Hindlimb muscle (tissue), 1 donor: ENCODE measurements around the gene PRR13. TPM values are rescaled to one million over a fixed set of nuclear protein-coding genes. Genes with fewer than 3 reads are reported as not detected.
"Not testable (repeated sequence)": the region's sequence is repeated elsewhere in the genome, so short reads cannot be mapped to it uniquely, and the experiment has no call there.

Experiments
- DNase-seq: peaks from one replicate; pipeline ENCODE4 v3.0.0-alpha.2; 2013
- polyA plus RNA-seq: library from polyadenylated mRNA; unstranded; fragments of 120-200 nt; gene quantifications from one replicate; pipeline ENCODE4 v1.2.1, GENCODE V29; 2013; ENCODE audit not compliant: insufficient read length

Gene PRR13
- polyA plus RNA-seq, 1 donor: 50.8 TPM

DNA sequence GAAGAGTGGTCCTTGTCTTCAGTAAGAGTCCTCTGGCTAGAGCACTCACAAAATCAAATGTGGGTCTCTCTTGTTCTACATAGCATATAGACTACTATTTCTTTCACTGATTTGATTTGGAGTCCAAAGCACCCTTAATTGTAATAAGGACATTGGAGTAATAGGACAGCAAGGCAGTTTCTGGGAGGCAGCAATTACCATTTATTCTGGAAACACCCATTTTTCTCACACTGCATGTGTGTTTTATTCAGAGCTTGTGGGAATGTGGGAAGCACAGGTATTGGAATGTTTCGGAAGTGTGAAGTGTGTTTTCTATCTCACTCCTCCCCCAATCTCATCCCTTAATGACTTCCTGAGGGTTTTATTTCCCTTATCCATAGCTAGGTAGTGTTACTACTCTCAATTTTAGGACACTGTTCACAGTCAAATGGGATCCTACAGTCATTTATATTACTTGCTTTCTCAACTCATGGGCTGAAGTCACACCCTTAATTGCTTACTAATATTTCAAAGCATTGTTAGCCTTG lies 30.6 kb downstream of the PRR13 start:
- no peak for DNase-seq

GRCh38 chr12:53474077-53474476 lies 32.5 kb downstream of the PRR13 start:
- DNase-seq: no peak

- no peak for DNase-seq
These were observed 33.3 kb downstream of the PRR13 start for GRCh38 chr12:53474819-53475218.

DNA sequence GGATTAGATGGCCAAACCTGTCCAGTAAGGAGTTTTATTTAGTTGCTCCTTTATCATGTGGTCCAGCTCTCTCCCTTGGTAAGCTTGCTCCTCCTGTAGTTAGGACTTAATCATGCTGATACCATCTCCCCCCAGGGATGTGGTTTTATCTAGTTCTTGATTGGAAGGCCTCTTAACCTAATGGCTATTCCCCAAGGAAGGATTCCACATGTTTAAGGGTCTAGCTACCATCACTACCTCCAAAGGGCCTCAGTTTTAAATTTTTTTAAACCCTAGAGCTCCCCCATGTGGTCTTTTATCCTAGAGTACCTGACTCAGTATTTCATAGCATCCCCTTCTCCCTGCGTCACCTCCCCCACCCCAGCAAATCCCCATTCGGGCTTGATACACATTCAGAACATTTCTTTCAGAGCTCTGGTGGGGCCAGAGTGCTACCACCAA lies 35.3 kb downstream of the PRR13 start:
- DNase-seq: no peak

GRCh38 chr12:53478865-53479264 lies 37.3 kb downstream of the PRR13 start:
- DNase-seq: no peak

DNA sequence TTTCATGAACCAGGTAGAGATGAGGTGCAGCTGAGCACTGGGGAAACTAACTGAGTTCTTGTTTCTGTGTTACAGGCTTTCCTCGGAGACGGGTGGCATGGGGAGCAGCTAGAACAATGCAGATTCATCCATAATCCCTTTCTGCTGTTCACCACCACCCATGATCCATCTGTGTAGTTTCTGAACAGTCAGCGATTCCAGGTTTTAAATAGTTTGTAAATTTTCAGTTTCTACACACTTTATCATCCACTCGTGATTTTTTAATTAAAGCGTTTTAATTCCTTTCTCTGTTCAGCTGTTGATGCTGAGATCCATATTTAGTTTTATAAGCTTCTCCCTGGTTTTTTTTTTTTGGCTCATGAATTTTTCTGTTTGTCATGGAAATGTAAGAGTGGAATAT lies 37.8 kb downstream of the PRR13 start:
- DNase-seq: no peak

GRCh38 chr12:53480491-53481442 lies 39.2 kb downstream of the PRR13 start:
- no peak for DNase-seq

GRCh38 chr12:53481458-53481857 lies 39.9 kb downstream of the PRR13 start:
- DNase-seq: not testable (repeated sequence)

DNA sequence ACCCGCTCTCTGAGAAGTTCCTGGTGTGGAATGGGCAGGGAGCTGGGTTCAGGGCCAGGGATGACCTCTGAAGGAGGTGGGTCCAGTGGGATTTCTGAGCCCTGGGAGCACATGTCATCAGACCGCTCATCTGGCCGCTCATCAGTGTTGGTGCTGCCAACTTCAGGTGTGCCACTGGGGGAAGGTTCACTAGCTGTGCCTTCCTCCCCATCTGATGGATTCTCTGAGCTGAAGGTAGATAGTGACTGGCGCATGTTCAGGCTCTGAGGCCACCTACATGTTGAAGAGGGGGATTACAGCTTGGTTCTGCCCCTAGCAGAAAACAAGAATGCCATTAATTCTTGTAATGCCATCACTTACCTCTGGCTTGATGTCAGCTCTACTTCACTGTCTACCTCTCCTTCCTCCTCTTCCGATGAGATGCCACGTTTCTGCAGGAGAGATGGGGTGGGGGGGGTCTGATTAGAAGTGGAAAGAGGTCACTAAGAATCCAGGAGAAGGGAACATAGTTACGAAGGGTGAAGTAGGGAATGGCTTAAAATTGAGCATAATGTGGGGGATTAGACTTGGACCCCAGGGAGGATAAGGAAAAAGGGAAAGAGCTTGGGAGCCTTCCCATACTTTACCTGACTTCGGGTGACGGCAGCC lies 40.5 kb downstream of the PRR13 start:
- no peak for DNase-seq

DNA sequence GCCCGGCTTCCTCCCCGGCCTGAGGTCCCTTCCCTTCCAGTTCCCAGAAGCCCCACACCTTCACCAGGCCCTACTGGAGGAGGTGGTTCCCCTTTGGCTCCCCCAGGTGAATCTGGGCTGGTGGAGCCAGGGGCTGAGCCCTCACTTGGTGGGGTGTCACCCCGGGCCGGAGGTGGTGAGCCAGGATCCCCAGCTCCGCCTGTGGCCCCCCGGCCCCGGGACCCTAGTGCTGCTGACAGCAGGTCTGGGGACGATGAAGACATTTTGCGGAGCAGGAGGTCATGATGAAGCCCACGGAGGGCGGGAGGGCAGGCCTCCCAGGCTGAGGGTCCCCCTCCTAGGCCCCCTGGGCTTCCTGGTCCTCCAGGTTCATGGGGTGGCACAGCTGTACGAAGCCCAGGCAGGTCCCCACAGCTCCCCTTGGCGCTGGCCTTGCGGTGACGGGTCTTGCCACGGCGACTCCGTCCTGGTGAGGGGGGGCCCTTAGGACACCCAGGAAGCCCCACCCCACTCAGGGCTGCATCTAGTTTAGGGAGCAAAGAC lies 41.2 kb downstream of the PRR13 start:
- DNase-seq: no peak

- DNase-seq: no peak
These were observed 41.9 kb downstream of the PRR13 start for GRCh38 chr12:53483225-53483978.

DNA sequence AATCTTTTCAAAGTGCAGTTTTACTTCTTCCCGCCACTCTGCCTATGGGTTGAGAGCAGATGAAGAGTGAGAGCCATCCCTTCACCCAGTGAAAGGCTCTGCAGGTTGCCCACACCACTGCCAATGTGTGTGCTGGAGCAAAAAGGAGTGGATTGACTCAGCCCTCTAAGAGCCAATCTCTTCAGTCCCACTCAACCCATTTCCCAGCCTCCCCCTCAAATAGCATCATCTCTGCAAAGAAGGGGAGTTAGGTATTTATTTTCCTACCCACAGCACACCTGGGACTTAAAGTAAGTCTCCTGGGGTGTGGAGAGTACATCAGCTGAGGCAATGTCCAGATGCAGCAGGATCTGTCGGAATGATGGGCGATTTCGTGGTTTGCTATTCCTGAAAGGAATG lies 42.4 kb downstream of the PRR13 start:
- no peak for DNase-seq

GRCh38 chr12:53484686-53485575 lies 43.4 kb downstream of the PRR13 start:
- no peak for DNase-seq

DNA sequence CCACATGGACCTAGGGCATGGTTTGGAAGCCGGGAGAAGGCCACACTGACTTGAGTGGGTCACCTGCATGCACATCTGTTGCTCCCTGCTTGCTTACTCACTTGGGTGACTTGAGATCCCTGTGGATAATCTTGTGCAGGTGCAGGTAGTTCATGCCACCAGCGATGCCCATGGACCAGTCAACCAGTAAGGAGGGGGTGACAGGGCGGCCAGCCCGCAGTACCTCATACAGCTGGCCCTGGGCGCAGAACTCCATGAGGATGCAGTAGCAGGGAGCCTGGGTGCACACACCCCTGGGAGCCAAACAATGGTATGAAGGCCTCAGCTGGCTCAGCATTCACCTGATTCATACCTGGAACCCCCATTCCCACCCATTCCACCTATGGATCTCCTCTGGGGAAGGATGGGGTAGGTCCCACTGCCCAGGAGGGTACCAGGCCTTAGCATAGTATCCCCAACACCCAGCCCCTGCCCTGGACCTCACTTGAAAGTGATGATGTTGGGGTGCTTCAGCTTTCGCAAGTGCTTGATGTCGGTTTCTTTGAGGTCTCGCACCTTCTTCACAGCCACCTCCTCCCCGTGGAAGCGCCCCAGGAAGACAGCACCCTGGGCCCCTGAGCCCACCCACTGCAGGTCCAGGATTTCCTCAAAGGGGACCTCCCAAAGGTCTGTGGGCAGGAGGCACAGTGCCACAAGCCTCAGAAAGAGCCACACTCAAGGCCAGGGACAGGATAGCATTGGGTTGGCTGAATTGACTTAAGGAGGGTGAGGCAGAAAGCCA lies 44.6 kb downstream of the PRR13 start:
- DNase-seq: no peak

- no peak for DNase-seq
These were observed 45.4 kb downstream of the PRR13 start for GRCh38 chr12:53486736-53487487.

DNA sequence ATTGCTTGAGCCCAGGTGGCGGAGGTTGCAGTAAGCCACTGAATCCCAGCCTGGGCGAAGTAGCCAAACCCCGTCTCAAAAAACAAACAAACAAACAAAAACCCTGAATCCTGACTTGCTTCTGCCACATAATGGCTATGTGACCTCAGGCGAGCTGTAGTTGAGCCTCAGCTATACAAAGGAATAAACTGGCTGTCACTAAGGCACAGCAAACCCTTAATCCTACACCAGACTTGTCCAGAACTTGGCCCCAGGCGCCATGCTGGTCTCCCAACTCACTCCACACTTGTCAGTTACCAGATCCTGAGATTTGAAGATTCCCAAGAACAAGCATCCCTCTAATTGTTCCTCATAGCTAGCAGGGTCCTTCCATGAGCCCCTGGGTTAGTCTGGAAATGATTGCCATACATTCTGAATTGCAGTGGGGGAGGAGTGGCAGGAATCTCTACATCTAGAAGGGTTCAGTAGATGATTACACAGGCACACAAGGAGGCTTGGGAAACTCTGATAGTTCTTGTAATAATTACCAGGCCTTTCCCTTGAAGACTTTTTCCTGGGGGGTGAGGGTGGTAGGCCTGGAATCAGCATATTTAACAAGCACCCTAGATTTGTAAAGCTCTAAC lies 47.8 kb downstream of the PRR13 start:
- no peak for DNase-seq

DNA sequence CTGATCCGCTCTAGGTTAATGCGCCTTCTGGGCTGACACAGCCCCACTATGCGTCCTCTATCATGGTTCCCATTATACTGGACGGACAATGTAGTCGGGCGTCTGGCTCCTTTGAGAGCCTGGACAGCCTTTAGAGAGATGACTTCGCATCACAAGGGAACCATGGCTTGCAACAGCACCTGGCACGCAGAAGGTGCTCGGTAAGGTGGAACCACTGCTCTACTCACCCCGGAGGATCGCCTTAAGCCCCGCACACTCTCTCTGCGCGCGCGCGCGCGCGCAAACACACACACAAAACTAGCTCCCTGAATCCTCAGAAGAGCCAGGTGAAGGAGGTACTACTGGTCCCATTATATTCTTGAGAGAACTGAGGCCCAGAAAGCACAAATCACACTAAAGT lies 50.7 kb downstream of the PRR13 start:
- DNase-seq: no peak

- peak; percentile 96 for DNase-seq
These were observed 51.5 kb downstream of the PRR13 start for GRCh38 chr12:53492830-53493609.
